ENCODE data around the gene SYNE2.

DNA sequence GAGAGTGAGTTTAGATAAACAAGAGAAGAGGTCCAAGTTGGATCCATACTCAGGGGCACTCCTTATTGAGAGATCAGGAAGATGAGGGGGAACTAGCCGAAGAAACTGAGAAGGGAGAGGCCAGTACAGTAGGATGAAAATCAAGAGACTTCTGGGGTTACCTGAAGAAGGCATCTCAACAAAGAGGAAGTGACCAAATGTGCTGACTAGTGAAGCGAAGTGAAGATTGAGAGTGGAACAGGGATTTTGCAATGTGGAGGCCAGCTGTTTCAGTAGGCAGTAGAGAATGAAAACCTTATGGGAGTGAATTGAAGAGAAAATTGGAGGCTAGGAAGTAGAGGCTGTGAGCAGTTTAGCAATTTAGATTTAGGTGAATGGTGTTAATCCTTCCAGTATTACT, 153.0 kb downstream of the SYNE2 start:
- TF ChIP-seq CTCF (IDR thresholded peaks at IDR 0.05 in 4 of 5, conservative IDR thresholded peaks at IDR 0.05 in 1 of 5) (no peak), POLR2A (IDR thresholded peaks at IDR 0.05) (no peak)
